NCI-H128 (cell line): ENCODE data around the gene SNX13.

Source experiments
- DNase-seq: peaks from one replicate; lab custom pipeline; 2025; ENCODE audit not compliant: unreplicated experiment; lab: John Stamatoyannopoulos, UW

Gene SNX13

DNA sequence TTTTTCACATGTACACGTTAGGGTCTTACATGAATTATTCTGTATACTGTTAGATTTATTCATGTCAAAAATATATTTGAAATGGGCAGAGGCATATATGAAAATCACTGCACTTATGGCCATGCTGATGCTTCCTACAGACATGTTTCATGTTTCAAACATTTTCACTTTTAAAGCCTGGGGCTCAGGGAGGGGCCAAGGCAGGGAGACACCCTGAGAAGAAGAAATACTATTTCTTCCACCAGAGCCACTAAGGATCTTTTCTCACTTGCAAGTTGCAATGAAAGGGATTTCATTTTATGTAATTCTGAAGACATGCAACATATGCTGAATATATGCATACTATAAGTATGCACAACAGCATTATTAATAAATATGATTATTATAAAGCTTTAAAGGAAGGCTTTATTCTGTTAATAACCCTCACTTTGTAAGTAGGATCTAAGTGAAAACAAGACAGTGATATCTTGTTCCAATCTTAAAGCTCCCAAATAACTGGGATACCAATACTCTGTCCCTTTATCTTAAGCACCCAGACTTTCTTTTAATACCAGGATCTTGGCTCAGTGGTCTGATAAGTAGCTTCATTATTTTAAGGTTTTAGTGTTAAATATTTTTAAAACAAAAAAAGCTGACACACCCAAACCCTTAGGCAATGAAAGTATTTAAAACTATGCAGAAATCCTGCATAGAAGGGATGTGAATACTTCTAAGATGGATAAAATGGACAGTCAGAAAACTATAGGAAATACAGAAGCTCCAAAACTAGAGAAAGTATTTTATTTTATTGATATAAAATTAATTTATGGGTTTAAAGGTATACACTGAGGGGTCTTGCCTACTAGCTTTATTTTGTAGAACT is 148.0 kb downstream of the SNX13 start:
- DNase-seq, result no peak

DNA sequence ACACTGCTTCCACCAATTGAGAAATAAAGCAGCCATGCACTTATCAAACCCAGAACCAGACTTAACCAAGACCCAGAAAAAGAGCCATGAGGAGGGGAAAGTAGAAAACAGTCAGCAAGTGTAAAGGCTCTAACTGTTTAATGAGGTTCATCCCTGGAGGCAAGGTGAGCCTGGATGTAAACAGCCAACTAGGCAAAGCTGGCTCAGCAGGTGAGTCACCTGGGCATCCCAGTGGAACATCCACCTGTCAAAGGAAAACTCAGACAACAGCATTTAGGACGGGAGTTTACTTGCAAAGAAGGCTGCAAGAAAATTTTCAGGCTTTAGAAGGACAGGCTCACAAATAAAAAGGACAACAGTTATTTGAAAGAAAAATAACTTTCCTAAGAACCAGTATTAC is 153.0 kb downstream of the SNX13 start:
- no peak for DNase-seq

DNA sequence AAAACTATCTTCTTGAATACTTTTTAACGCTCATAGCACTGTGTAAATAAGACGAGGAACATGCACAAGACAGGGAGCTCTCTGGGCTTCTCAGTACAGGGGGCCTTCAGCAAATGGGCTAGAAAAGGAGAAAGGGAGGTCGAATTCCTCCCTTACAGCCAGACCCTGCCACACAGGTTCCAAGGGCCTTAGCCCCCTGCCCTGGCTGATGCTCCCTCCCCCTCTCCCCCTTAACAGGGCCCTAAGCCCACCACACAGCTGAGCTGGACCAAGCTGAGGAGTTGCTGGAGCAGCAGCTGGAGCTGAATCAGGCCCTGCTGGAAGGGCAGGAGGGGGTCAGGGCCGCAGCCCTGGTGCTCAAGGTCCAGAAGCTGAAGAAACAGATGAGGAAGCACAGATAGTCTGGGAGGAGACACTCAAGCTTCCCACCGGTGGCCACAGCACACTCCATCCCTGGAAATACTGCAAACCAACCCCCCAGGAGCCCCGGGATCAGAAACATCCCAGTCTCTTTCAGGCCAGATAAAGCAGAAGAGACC is 153.9 kb downstream of the SNX13 start:
- DNase-seq, result no peak

DNA sequence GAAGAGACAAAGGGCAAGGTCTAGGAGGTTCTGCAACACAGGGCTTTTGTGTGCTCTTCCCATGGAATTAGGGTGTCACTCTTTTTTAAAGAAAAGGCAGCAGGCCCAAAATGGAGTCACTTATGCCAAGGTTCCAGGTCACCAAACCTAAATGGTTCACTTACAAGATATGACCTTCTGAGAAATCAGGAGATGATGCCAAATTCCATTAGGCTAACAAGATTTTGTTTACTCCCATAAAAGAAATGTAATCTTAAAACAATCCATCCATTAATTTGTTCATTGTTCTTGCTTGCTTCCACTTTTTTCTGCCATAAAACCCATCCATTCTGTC is 158.1 kb downstream of the SNX13 start:
- DNase-seq, result no peak

DNA sequence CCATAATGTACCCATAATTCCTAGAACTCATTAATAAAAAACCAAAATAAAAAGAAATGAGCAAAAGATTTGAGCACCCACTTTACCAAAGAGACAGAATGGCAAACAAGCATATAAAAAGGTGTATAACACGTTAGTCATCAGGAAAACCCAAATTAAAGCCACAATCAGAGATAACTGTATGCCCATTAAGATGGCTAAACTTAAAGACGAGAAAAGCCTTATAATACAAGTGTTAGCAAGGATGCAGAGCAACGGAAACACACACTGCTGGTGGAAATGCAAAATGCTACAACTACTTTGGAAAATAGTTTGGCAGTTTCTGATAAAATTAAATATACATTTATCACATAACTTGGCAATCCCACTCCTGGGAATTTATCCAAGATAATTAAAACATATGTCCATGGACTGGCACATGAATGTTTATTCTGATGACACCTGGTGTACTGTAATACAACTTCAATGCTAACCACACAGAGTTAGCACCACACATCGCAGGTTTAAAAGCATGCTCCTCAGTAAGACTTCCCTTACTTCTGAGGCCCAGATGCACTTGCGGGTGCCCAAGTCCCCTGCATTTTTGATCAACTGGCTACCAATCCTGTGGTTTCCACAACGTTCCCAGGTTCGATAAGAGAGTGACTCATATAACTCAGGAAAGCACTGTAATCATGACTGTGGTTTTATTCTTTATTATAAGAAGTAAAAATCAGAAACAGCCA is 158.6 kb downstream of the SNX13 start:
- DNase-seq, result no peak

DNA sequence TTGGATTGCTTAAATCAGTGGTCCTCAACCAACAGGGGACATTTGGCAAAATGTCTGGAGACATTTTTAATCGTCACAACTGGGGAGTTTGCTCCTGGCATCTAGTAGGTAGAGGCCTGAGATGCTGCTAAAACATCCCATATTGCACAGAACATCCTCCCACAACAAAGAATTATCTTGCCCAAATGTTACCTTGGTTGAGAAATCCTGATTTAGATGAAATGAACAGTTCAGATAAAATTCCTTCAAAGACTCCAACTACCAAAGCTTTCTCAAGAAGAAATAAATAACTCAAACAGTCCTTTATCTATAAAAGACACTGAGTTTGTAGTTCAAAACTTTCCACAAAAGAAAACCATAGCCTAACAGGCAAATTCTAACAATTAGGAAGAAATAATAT is 160.9 kb downstream of the SNX13 start:
- no peak for DNase-seq

DNA sequence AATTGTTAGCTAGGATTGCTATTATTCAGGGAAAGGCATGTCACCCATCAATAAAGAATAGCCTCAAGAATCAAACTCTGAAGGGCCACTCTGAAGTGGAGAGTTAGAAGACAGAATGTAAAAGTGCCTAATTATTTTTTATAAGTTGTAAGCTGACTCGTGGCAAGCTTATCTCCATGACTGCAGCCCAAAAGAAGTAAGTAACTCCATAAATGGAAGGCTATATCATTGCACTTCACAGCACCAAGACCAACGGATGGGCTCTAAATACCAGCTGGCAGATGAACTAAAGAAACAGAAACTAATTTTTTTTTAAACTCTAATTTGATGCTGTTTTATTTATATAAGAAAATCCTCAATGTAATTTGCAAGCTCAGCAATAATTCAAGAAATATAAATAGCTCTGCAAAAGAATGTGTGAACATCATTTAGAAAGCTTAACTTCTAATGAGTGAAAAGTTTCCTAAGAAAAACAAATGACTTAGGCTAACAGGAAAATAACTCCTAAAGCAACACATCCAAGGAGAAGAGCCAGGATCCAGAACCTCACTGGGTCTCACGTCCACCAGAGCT is 165.5 kb downstream of the SNX13 start:
- peak; percentile 5 for DNase-seq

DNA sequence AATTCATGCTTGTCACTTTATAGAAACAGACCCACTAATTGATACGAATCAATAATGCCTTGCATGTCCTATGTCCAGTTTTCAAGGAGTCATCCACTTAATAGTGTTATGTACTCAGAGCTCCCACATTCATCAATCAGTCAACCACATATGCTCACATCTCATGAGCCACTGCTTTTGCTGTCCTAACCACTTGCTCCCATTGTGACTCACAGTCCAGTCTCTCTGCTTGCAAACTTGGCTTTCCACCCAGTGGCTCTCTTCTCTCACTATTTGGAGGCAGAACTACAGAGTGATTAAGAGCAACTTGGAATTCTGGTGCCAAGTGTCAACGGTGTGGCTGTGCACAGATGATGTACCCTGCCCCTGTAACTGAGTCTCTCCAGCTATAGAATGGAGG is 166.0 kb downstream of the SNX13 start:
- DNase-seq, result no peak

DNA sequence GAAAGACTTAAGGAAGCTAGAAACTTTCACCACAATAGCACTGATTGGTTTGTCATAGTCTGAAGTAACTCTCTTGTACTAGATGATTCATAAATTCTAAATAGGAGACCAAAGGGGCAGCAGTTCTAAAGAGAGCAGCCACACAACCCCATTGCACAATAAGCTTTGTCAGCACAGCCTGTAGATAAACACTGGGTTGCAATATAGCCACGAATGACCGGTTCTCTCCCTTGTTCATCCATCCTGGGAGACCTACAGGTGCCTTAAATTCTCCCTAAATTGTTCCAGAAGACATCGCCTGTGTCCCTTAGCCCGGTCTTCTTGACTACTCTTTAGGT is 167.0 kb downstream of the SNX13 start:
- DNase-seq, result no peak

DNA sequence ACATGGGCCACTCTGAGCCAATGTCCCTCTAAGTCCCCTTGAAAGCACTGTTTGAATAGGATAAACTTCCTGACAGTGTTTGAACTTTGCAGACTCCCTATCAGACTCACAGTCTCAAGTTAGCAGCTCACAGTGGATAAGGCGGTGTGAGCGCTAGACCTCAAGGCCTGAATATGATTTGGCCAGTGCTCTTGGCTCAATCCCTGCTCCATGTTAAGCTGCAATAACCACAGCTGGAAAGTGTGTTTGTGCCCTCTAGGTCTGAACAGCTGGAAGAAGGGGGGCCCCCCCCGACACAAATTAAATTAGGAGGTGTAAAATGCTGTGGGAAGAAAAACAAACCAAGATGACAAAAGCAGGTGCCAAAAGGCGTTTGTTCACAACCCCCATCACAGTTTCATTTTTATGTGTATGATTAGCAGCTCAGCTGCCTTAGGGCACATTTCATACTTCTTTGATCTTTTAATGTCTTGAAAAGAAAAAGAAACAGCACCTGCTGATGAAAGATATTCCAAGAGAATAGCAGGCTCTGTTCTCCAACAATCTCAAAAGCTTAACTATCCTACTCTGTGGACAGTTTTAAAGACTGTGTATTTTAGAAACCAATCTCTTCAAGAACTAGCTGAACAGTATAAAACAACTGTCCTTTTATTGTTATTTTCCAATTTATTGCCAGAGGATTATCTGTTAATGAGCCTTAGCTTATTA is 167.6 kb downstream of the SNX13 start:
- no peak for DNase-seq

DNA sequence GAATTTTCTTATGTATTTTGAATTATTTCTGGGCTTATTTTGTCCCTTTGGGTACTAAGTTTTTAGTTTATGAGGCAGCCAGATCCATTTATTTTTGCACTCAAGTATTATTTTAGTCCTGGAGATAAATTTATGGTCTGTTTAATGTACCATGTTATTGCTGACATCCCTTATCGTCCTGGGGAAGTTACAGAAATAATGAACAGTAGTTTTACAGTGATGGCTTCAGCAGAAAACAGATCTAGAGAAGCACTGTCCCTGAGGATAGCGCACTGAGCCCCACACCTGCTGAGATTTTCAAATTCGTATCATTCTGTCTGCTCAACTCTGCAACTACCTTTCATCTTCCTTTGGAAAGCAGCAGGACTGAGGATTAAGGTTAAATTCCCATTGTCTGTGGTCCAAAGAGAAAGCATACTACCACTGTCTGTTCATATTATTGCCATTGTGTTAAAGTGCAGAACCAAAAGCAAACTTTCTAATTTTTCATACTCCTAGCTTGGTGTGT is 168.3 kb downstream of the SNX13 start:
- no peak for DNase-seq

DNA sequence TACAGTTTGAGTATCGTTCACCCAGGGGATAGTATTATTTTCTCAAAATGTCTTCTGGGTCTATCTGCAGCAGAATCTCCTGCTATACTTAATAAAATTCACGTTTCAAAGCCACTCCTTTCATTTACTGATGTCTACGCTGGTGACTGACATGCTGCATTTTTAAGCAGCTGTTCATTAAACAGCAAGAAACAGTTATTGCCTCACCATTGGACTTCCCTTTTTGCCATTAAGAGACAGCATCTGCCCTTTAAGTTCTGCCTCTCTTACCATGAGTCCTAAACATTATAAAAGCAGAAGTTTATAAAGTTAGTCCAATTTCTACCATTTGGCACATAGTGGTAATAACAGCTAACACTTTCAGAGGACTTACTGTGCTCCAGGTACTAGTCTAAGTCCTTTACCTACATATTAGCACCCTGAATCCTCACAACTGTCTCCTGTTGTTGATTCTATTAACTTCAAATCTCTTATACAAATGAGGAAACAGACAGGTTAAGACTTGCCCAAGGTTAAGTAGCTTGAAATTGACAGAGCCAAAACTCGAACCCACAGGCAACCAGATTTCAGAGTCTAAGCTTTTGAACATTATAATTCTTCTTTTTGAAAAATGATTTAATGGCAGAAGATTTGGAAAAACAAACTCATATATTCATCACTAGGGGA is 169.5 kb downstream of the SNX13 start:
- no peak for DNase-seq

DNA sequence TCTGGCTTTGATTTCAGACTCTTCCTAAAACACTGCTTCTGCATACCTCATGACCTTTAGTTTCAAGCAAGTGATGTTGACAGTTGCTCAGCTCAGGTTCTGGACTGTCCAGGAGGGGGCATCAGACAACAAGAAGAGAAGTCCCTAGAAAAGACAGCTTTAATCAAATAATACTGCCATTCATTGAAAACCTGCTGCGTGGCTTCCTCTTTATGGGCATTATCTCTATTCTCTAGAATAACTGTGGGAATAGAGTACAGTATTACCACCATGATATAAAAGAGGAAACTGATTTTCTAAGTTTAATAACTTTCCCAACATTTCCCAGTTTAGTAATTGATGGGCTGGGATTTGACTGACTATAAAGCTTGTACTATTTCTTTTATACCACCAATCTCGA is 170.4 kb downstream of the SNX13 start:
- peak; percentile 59 for DNase-seq

DNA sequence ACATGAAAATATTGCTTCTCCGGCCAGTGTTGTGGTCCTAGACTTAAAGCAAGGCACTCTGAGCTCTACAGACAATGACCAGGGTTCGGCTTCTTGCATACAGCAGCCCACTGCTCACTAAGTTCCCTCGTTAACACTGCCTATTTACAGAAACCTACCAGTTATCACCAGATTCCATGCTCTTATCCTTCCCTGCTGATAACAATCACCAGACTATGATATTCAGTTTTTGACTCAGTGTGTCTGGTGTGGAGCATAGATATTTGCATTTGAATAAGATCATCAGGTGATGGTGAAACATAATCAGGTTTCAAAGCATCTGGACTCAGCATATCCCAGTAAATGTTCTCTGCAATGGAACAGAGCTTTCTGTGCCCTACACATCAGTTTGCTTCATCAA is 182.3 kb downstream of the SNX13 start:
- no peak for DNase-seq

DNA sequence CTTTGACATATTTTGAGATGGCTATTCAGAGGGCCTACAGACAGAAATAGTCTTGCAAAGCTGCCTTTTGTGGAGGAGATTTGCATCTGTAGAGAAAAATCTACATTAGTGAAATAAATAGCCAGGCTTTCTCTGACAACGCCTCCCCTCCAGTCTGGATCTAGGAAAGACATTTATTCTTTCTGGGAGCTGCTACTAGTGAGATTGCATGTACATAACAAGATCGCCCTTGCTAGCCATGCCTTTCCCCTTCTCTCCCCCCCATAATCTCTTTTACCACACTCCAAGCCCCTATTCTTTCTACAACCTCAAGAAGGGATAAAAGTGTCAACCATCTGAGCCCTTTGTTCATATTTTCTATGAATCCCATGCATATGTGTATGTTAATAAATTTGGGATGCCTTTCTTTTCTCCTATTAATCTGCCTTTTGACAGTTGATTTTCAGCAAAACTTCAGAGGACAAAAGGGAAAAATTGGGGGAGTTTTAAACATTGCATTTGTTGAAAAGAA is 194.2 kb downstream of the SNX13 start:
- no peak for DNase-seq

DNA sequence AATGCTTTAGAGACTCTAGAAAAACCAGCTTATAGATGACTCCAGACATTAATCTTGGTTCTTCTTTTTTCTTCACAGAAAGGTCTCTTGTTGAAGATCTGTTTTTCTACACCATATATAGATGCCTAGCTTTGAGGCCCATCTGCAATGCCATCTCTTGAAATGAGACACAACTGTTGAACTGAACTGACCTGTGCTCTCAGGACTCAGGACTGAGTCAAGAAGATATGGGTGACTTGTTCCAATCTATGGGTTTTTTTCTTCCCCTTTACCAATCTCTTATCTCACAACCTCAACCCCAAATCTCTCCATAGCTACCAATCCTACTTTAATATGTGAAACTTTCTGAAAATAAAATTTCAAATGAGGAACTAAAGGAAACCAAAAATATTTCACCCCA is 194.7 kb downstream of the SNX13 start:
- no peak for DNase-seq

DNA sequence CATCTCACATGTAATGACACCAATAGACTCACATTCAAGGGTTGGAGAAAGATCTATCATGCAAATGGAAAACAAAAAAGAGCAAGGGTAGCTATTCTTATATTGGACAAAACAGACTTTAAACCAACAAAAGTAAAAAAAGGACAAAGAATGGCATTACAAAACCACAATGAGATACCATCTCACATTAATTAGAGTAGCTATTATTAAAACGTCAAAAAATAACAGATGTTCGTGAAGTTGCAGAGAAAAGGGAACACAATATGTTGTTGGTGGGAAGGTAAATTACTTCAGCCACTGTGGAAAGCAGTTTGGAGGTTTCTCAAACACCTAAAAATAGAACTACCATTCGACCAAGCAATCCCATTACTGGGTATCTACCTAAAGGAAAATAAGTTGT is 197.0 kb downstream of the SNX13 start:
- no peak for DNase-seq

DNA sequence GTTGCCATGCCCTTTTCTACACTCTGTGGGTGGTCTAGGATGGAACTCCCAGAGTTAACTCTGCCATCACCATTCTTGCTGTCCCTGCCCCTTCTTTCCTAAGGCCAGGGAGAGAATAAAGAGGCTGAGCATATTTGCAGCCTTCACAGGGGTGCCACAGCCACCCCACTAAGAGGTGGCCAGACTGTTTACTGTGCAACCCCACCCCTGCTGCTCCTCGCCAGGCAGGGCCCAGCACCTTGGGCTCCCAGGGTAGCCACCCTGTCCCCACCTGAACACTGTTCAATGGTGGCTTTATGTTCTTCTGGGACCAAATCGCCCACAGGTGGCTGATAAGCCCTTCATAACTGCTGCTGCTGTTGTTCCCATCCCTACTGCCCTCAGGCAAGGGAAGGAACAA is 198.9 kb downstream of the SNX13 start:
- DNase-seq, result no peak
